Astrocyte of the cerebellum (primary cell): ENCODE measurements around the gene NKX1-2.

Source experiments
- DNase-seq: peaks from one replicate; pipeline ENCODE4 v3.0.0-alpha.2; 2011; ENCODE audit warnings: low read depth
- H3K4me3 ChIP-seq: 2 replicates; pipeline ENCODE4 v1.5.1; 2011; ENCODE audit warnings: mild to moderate bottlenecking, low read depth, low read length, moderate library complexity
- CTCF ChIP-seq: IDR thresholded peaks from 2 replicates; pipeline ENCODE4 v1.5.1; 2012; ENCODE audit warnings: low read length, low read depth, moderate library complexity, mild to moderate bottlenecking; ENCODE audit errors: missing control alignments
- in situ Hi-C: cut with HindIII; loops from 2 replicates; pipeline ENCODE4 v1.10.0; 2017; ENCODE audit warnings: low sequenced_read_pairs

The NKX1-2 gene

GRCh38 chr10:124455441-124455840 is 5.6 kb upstream of the NKX1-2 start:
- H3K4me3 ChIP-seq = no peak overlapping the region
- in situ Hi-C loops = no loop called here
- DNase-seq = no peak
- TF ChIP-seq CTCF = no peak

- in situ Hi-C loops = no loop called here
- no peak for TF ChIP-seq CTCF
Measured at GRCh38 chr10:124453960-124454610, 4.2 kb upstream of the NKX1-2 start.

GRCh38 chr10:124451276-124451675 is 1.4 kb upstream of the NKX1-2 start:
- in situ Hi-C loops = no loop called here
- H3K4me3 ChIP-seq = no peak overlapping the region
- DNase-seq = no peak
- TF ChIP-seq CTCF = no peak

More at GRCh38 chr10:124453960-124454610, 4.2 kb upstream of the NKX1-2 start:
- no peak overlapping the region for H3K4me3 ChIP-seq
- DNase-seq = no peak

GRCh38 chr10:124450783-124451057 is 885 bp upstream of the NKX1-2 start:
- in situ Hi-C loops = no loop called here

GRCh38 chr10:124449170-124450011 is 444 bp downstream of the NKX1-2 start:
- TF ChIP-seq CTCF = no peak
- in situ Hi-C loops = no loop called here
- no peak for DNase-seq
- peak overlapping the region; percentile 24 for H3K4me3 ChIP-seq

More at GRCh38 chr10:124450783-124451057, 885 bp upstream of the NKX1-2 start:
- TF ChIP-seq CTCF = no peak
- no peak for DNase-seq
- no peak overlapping the region for H3K4me3 ChIP-seq

GRCh38 chr10:124448696-124449169 is 1.1 kb downstream of the NKX1-2 start:
- no peak for DNase-seq
- in situ Hi-C loops = no loop called here
- peak; percentile 16 for TF ChIP-seq CTCF
- H3K4me3 ChIP-seq = no peak overlapping the region
